MM.1S (cell line): ENCODE data around the gene MC1R.

ENCODE experiments used
- DNase-seq: peaks from one replicate; pipeline ENCODE4 v3.0.0-alpha.2; 2015
- H2AFZ ChIP-seq: fragments of 300-600 bp; sonication (generic); 2 replicates; pipeline ENCODE4 v1.6.0; 2016; ENCODE audit warnings: antibody characterized with exemption, low read length
- H3F3A ChIP-seq: fragments of 300-600 bp; sonication (generic); 2 replicates; pipeline ENCODE4 v1.6.1; 2016; ENCODE audit warnings: mild to moderate bottlenecking, antibody characterized with exemption, low read length, moderate library complexity, mixed read lengths; ENCODE audit not compliant: insufficient read depth
- H3K27ac ChIP-seq: fragments of 300-600 bp; sonication (generic); 2 replicates; pipeline ENCODE4 v1.5.1; 2016; ENCODE audit warnings: mild to moderate bottlenecking, low read length
- H3K27me3 ChIP-seq: fragments of 300-600 bp; sonication (generic); replicated peaks from 2 replicates; pipeline ENCODE4 v1.6.0; 2016; ENCODE audit warnings: low read length; ENCODE audit not compliant: insufficient read depth
- H3K36me3 ChIP-seq: fragments of 300-600 bp; sonication (generic); replicated peaks from 2 replicates; pipeline ENCODE4 v1.6.1; 2016; ENCODE audit warnings: mild to moderate bottlenecking, low read length, mixed read lengths; ENCODE audit not compliant: insufficient read depth
- H3K4me1 ChIP-seq: fragments of 300-600 bp; sonication (generic); 2 replicates; pipeline ENCODE4 v1.6.1; 2016; ENCODE audit warnings: low read length, mixed read lengths
- H3K4me2 ChIP-seq: fragments of 300-600 bp; sonication (generic); 2 replicates; pipeline ENCODE4 v1.6.0; 2016; ENCODE audit warnings: low read depth, low read length
- H3K4me3 ChIP-seq: fragments of 300-600 bp; sonication (generic); 2 replicates; pipeline ENCODE4 v1.5.1; 2016; ENCODE audit warnings: low read length, mixed read lengths
- H3K79me2 ChIP-seq: fragments of 300-600 bp; sonication (generic); 2 replicates; pipeline ENCODE4 v1.6.1; 2016; ENCODE audit warnings: mixed run types, low read length, mixed read lengths
- H3K9ac ChIP-seq: fragments of 300-600 bp; sonication (generic); 2 replicates; pipeline ENCODE4 v1.6.1; 2016; ENCODE audit warnings: low read length, mixed read lengths
- H3K9me2 ChIP-seq: fragments of 300-600 bp; sonication (generic); replicated peaks from 2 replicates; pipeline ENCODE4 v1.6.1; 2016; ENCODE audit warnings: mild to moderate bottlenecking, low read length, mixed read lengths; ENCODE audit not compliant: insufficient read depth
- H3K9me3 ChIP-seq: fragments of 300-600 bp; sonication (generic); replicated peaks from 2 replicates; pipeline ENCODE4 v1.6.1; 2016; ENCODE audit warnings: mild to moderate bottlenecking, low read length, mixed read lengths; ENCODE audit not compliant: insufficient read depth
- H4K20me1 ChIP-seq: fragments of 300-600 bp; sonication (generic); 2 replicates; pipeline ENCODE4 v1.6.1; 2016; ENCODE audit warnings: mild to moderate bottlenecking, low read length, moderate library complexity, mixed read lengths; ENCODE audit not compliant: insufficient read depth
- EZH2 ChIP-seq: fragments of 300-600 bp; sonication (generic); optimal IDR thresholded peaks from 2 replicates; pipeline ENCODE3; 2017; ENCODE audit warnings: low read depth, mild to moderate bottlenecking, antibody characterized with exemption, low read length, mixed read lengths
- EZH2phosphoT487 ChIP-seq: fragments of 300-600 bp; sonication (generic); IDR thresholded peaks from 2 replicates; pipeline ENCODE4 v1.6.1; 2018; ENCODE audit warnings: antibody characterized with exemption, low read length
- TF ChIP-seq, protein P1 (sequence below): fragments of 300-600 bp; sonication (generic); IDR thresholded peaks from 2 replicates; pipeline ENCODE4 v1.5.1; 2016; ENCODE audit warnings: antibody characterized with exemption, low read length, mixed read lengths

Gene MC1R

GRCh38 chr16:89880477-89881367, 37.9 kb upstream of the MC1R start:
- Histone ChIP-seq H3K79me2 (peaks cover 63% of the 10 kb centered on the region), H3K4me2 (peak overlapping the region; percentile 45; the same call in 1 of the 2 replicates)

GRCh38 chr16:89881368-89881730, 37.3 kb upstream of the MC1R start:
- no peaks in the 10 kb centered on the region for H3K36me3 ChIP-seq
- H3K4me1 ChIP-seq = peaks cover 10% of the 10 kb centered on the region
- H2AFZ ChIP-seq = no peak overlapping the region
- H3K4me3 ChIP-seq = no peak overlapping the region
- H3K79me2 ChIP-seq = peaks cover 57% of the 10 kb centered on the region
- peak overlapping the region; percentile 67; the same call in 1 of the 2 replicates for H3K27ac ChIP-seq
- no peak for DNase-seq
- no peaks in the 10 kb centered on the region for H3K9me2 ChIP-seq
- H4K20me1 ChIP-seq = no peaks in the 10 kb centered on the region
- H3F3A ChIP-seq = peaks cover 12% of the 10 kb centered on the region
- peak overlapping the region; percentile 45; the same call in 1 of the 2 replicates for H3K4me2 ChIP-seq
- H3K9me3 ChIP-seq = no peaks in the 10 kb centered on the region
- TF ChIP-seq, protein P1, sequence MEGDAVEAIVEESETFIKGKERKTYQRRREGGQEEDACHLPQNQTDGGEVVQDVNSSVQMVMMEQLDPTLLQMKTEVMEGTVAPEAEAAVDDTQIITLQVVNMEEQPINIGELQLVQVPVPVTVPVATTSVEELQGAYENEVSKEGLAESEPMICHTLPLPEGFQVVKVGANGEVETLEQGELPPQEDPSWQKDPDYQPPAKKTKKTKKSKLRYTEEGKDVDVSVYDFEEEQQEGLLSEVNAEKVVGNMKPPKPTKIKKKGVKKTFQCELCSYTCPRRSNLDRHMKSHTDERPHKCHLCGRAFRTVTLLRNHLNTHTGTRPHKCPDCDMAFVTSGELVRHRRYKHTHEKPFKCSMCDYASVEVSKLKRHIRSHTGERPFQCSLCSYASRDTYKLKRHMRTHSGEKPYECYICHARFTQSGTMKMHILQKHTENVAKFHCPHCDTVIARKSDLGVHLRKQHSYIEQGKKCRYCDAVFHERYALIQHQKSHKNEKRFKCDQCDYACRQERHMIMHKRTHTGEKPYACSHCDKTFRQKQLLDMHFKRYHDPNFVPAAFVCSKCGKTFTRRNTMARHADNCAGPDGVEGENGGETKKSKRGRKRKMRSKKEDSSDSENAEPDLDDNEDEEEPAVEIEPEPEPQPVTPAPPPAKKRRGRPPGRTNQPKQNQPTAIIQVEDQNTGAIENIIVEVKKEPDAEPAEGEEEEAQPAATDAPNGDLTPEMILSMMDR = no peak
- TF ChIP-seq EZH2 (no peak), EZH2phosphoT487 (no peak)
- H3K27me3 ChIP-seq = no peaks in the 10 kb centered on the region
- no peak overlapping the region for H3K9ac ChIP-seq

More at GRCh38 chr16:89880477-89881367, 37.9 kb upstream of the MC1R start:
- TF ChIP-seq EZH2 (no peak), EZH2phosphoT487 (no peak)
- TF ChIP-seq, protein P1 = no peak
- H3K4me1 ChIP-seq = peaks cover 10% of the 10 kb centered on the region
- no peaks in the 10 kb centered on the region for H3K36me3 ChIP-seq
- H3K9me3 ChIP-seq = no peaks in the 10 kb centered on the region
- H3K9me2 ChIP-seq = no peaks in the 10 kb centered on the region
- H3F3A ChIP-seq = peaks cover 12% of the 10 kb centered on the region
- no peak overlapping the region for H3K9ac ChIP-seq
- no peaks in the 10 kb centered on the region for H3K27me3 ChIP-seq
- H3K27ac ChIP-seq = peak overlapping the region; percentile 67; the same call in 1 of the 2 replicates
- no peak overlapping the region for H2AFZ ChIP-seq
- peak; percentile 67 for DNase-seq
- no peaks in the 10 kb centered on the region for H4K20me1 ChIP-seq
- H3K4me3 ChIP-seq = no peak overlapping the region

DNA sequence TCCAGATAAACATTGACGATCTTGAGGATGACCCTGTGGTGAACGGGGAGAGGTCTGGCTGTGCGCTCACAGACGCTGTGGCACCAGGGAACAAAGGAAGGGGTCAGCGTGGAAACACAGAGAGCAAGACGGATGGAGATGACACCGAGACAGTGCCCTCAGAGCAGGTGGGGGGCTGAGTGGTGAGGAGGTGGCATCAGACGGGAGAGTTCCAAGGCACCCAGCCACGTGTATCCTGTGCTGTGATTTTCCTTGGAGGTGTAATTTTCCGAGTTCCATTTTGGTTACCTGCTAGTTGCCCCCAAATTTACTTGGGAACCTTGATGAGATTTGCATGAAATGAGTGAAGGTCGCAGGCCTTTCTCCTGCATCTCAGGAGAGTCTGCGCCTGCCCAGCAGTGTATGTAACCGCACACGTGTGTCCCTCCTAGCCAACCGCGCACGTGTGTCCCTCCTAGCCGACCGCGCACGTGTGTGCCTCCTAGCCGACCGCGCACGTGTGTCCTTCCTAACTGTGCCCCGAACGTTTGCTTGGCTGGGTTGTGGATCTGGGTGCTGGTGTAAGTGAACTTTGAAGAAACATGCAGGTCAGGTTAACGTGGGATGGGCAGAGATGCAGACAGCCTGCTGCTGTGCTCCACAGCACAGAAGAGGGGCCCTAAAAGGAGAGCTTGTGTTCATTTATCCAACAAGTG, 35.2 kb upstream of the MC1R start:
- Histone ChIP-seq H3K36me3 (no peaks in the 10 kb centered on the region), H3K79me2 (peaks cover 40% of the 10 kb centered on the region)
- no peak for DNase-seq

More for the DNA sequence above, 35.2 kb upstream of the MC1R start:
- Histone ChIP-seq H4K20me1 (no peaks in the 10 kb centered on the region), H3K27me3 (no peaks in the 10 kb centered on the region), H3K4me2 (no peak overlapping the region), H3K4me3 (no peak overlapping the region), H3K9me3 (no peaks in the 10 kb centered on the region), H3F3A (peaks cover 12% of the 10 kb centered on the region), H3K9me2 (no peaks in the 10 kb centered on the region), H3K27ac (no peak overlapping the region), H3K4me1 (peaks cover 10% of the 10 kb centered on the region), H2AFZ (no peak overlapping the region), H3K9ac (no peak overlapping the region)
- TF ChIP-seq EZH2 = no peak
- TF ChIP-seq, protein P1 = no peak
- no peak for TF ChIP-seq EZH2phosphoT487
